ENCODE data around the gene ELF2. TPM values are rescaled to one million over a fixed set of nuclear protein-coding genes. Genes with fewer than 3 reads are reported as not detected.

The ELF2 gene
- total RNA-seq, 1 donor from 2014 or later = 44.4 TPM

DNA sequence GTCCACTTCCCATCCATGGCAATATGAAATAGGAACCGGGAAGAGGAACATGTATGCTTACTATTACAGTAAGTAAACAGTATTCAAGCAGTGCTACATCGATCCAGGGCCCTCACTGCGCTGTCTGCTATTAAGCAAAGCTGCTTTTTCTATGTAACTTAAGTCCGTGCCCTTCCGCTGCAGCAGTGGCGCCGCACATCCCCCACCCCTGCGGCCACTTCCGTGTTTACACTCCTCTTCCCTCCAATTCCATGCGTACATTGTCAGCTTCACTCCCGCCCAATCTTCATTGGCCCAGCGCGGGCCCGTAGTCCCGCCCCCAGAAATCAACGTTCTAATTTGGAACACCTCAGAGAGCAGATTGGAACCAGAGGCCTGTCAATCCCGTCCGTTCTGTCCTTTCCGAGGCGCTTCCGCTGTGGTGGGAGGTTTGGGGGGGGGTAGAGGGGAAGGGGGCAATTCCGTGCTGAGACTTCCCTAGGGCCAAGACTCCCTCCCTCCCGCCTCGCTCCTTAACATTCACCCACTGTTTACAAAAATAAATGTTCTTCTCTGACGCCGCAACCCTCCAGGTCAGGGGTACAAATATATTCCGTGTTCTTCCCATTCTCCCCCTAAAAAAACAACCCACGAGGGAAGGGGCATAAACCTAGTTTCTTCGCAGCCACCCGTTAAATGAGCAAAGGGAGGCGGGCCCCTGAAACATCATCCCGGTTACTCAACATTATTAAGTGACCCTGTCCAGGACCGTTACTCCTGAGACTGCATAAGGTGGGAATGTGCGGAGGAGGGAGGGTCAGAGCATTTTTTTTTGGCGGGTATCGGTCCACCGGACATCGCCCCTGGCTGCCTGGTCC is 94.0 kb downstream of the ELF2 start:
- no peaks in the 10 kb centered on the region for H3K9me3 ChIP-seq
- H3K27ac ChIP-seq = peak overlapping the region; percentile 95
- no peaks in the 10 kb centered on the region for H3K36me3 ChIP-seq
- H3K27me3 ChIP-seq = no peaks in the 10 kb centered on the region
- TF ChIP-seq POLR2A (IDR thresholded peaks at IDR 0.05) (no peak), POLR2AphosphoS5 (IDR thresholded peaks at IDR 0.05; ENCODE audit: insufficient read depth in 1 of 2, low read depth in 1 of 2) (peak; percentile 72 to 92), CTCF (IDR thresholded peaks at IDR 0.05) (no peak)
- peak overlapping the region; percentile 83 to 92 for H3K4me3 ChIP-seq
- DNase-seq (ENCODE audit: extremely low spot score in 2 of 2) = peak; percentile 97 to 98
- H3K4me1 ChIP-seq = peaks cover 38% of the 10 kb centered on the region
- intact Hi-C loops (cut with DNase I) = loop anchor here (5.0 kb wide), 2 partner anchors 94 to 214 kb away; partner anchors contain the start of gene ELF2

DNA sequence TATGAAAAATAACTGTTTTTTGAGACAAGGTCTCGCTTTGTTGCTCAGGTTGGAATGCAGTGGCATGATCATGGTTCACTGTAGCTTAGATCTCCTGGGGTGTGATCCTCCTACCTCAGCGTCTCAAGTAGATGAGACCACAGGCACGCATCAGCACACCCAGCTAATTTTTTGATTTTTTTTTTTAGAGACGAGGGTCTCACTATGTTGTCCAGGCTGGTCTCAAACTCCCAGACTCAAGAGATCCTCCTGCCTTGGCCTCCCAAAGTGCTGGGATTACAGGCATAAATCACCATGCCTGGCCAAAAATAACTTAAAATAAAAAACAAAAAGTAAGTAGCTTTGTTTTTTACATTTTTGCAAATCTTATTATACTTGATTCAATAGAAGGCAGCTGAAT is 98.1 kb downstream of the ELF2 start:
- Histone ChIP-seq H3K4me3 (no peak overlapping the region), H3K4me1 (peaks cover 58% of the 10 kb centered on the region)
- TF ChIP-seq POLR2AphosphoS5 (IDR thresholded peaks at IDR 0.05; ENCODE audit: insufficient read depth in 1 of 2, low read depth in 1 of 2) (no peak), CTCF (IDR thresholded peaks at IDR 0.05) (no peak), POLR2A (IDR thresholded peaks at IDR 0.05) (no peak)

DNA sequence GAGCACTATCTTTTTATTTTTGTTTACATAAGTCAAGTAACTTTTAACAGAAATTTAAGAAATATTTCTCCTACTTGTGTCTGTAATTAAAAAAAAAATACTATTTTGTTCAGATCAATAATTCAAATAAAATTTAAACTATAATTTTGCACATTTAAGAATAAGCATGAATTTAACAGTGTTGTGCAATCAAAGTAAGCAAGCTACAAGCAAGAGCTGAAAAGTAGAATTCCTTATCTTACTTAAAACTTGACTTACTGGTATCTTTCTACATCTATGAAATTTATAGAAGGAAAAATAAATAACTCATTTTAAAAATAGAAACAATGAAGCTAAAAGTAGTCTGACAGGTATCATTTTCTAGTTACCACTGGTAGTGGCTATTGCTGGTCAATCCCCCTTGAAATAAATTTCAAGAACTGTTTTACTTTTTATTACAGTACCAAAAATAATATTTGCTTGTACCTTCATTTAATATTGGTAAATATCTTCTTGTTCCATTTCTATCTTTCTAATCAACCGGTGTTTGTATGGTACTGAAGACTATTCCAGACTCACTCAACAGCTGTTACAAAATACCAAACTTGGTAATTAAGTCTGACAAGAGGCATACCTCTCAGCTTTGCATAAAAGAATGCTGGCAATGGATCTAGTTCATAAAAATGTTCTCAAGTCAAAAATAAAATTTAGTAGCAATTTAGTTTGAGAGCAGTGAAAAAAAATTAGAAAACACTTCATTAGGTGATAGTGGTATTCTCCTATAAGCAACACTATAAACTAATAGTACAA is 99.3 kb downstream of the ELF2 start:
- no peak overlapping the region for H3K27ac ChIP-seq
- peaks cover 59% of the 10 kb centered on the region for H3K4me1 ChIP-seq
- no peaks in the 10 kb centered on the region for H3K27me3 ChIP-seq
- intact Hi-C loops (cut with DNase I) = no loop called here
- H3K4me3 ChIP-seq = no peak overlapping the region
- no peaks in the 10 kb centered on the region for H3K9me3 ChIP-seq
- peaks cover 0 to 5% of the 10 kb centered on the region in 2 donors for H3K36me3 ChIP-seq
- TF ChIP-seq POLR2A (IDR thresholded peaks at IDR 0.05) (no peak), POLR2AphosphoS5 (IDR thresholded peaks at IDR 0.05; ENCODE audit: insufficient read depth in 1 of 2, low read depth in 1 of 2) (no peak), CTCF (IDR thresholded peaks at IDR 0.05) (no peak)
- DNase-seq (ENCODE audit: extremely low spot score in 2 of 2) = no peak

More for the DNA sequence above, 98.1 kb downstream of the ELF2 start:
- DNase-seq (ENCODE audit: extremely low spot score in 2 of 2) = no peak
- Histone ChIP-seq H3K27me3 (no peaks in the 10 kb centered on the region), H3K9me3 (no peaks in the 10 kb centered on the region), H3K27ac (no peak overlapping the region), H3K36me3 (no peaks in the 10 kb centered on the region)
- intact Hi-C loops (cut with DNase I) = no loop called here

DNA sequence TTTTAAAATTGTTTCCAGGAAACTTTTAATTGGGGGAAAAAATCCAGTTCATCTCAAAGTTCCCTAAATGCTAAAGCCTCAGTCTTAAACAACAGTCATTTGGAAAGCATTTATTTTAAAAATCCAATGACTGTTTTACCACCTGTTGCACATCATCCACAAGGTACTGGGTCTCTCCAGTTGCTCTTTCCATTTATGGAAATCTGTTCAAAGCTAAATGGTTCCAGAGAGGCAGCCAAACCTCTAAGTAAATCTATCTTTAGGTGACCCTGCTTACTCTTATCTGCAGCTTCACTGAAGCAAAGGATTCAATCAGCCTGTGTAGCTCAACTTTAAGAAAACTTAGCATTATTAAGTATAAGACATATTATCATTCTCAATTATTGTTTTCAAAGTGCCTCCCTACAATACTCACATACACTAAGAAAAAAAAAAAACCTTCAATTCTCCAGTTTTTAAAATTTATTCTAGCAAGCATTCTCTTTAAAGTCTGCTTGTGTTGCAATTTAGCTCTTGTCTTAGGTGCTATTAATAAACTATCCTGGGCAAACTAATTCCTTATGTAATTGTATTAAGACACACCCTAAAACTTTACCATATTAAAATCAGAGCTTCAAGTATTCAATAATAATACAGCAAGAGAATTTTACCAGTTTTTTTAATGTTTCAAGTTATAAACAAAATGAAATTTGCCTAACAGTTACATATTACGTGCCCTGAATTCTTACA is 100.8 kb downstream of the ELF2 start:
- H3K4me3 ChIP-seq = no peak overlapping the region
- H3K36me3 ChIP-seq = peaks cover 0 to 21% of the 10 kb centered on the region in 2 donors
- intact Hi-C loops (cut with DNase I) = no loop called here
- no peak overlapping the region for H3K27ac ChIP-seq
- no peaks in the 10 kb centered on the region for H3K27me3 ChIP-seq
- H3K4me1 ChIP-seq = peaks cover 48% of the 10 kb centered on the region
- no peak for DNase-seq (ENCODE audit: extremely low spot score in 2 of 2)
- H3K9me3 ChIP-seq = no peaks in the 10 kb centered on the region
- TF ChIP-seq POLR2A (IDR thresholded peaks at IDR 0.05) (no peak), CTCF (IDR thresholded peaks at IDR 0.05) (no peak), POLR2AphosphoS5 (IDR thresholded peaks at IDR 0.05; ENCODE audit: insufficient read depth in 1 of 2, low read depth in 1 of 2) (no peak)

All from vagina (tissue), 2 donors.